Endodermal cell (in vitro differentiated cells): ENCODE measurements around the gene DCAF10. TPM values are rescaled to one million over a fixed set of nuclear protein-coding genes. Genes with fewer than 3 reads are reported as not detected.
A peak's percentile ranks its signal among the peaks of the same experiment; 100 is the strongest.

Source experiments
- DNase-seq: peaks from one replicate; pipeline ENCODE4 v3.0.0-alpha.2; 2017
- H3K27ac ChIP-seq: 2 replicates; pipeline ENCODE4 v1.5.1; 2013; ENCODE audit warnings: mild to moderate bottlenecking, low read depth, low read length, moderate library complexity
- H3K27me3 ChIP-seq: 2 replicates; pipeline ENCODE4 v1.6.1; 2013; ENCODE audit warnings: mild to moderate bottlenecking, low read length, moderate library complexity; ENCODE audit not compliant: insufficient read depth, control insufficient read depth, poor library complexity, severe bottlenecking
- H3K36me3 ChIP-seq: 2 replicates; pipeline ENCODE4 v1.7.0; 2013; ENCODE audit warnings: mild to moderate bottlenecking, low read length, moderate library complexity; ENCODE audit not compliant: control insufficient read depth, insufficient read depth
- H3K4me1 ChIP-seq: one replicate; pipeline ENCODE4 v1.7.0; 2013; ENCODE audit warnings: low read length; ENCODE audit not compliant: control insufficient read depth, insufficient read depth
- H3K4me3 ChIP-seq: 2 replicates; pipeline ENCODE4 v1.5.1; 2013; ENCODE audit warnings: mild to moderate bottlenecking, low read length, moderate library complexity
- H3K9ac ChIP-seq: 2 replicates; pipeline ENCODE4 v1.6.1; 2013; ENCODE audit warnings: mild to moderate bottlenecking, low read length, moderate library complexity; ENCODE audit not compliant: poor library complexity, severe bottlenecking; ENCODE audit errors: extremely low read depth
- H3K9me3 ChIP-seq: 2 replicates; pipeline ENCODE4 v1.6.1; 2013; ENCODE audit warnings: mild to moderate bottlenecking, low read length, moderate library complexity; ENCODE audit not compliant: control insufficient read depth
- H3K27ac Mint-ChIP-seq: 2 replicates; pipeline ENCODE4 v1.8.0; 2020; ENCODE audit warnings: mixed read lengths
- H3K27me3 Mint-ChIP-seq: 2 replicates; pipeline ENCODE4 v1.8.0; 2021; ENCODE audit warnings: mild to moderate bottlenecking, mixed read lengths; ENCODE audit not compliant: insufficient read depth
- H3K36me3 Mint-ChIP-seq: 2 replicates; pipeline ENCODE4 v1.8.0; 2020; ENCODE audit warnings: low read depth, mixed read lengths
- H3K4me1 Mint-ChIP-seq: 2 replicates; pipeline ENCODE4 v1.8.0; 2020; ENCODE audit warnings: mixed read lengths
- H3K4me3 Mint-ChIP-seq: 2 replicates; pipeline ENCODE4 v1.8.0; 2020; ENCODE audit warnings: mild to moderate bottlenecking, moderate library complexity, mixed read lengths
- H3K9me3 Mint-ChIP-seq: 2 replicates; pipeline ENCODE4 v1.8.0; 2020; ENCODE audit warnings: mild to moderate bottlenecking, mixed read lengths
- WGBS, 2 experiments: methylation state at CpG; one replicate each; pipeline versions ENCODE4 v1.1.5 to v1.1.7; 2013; ENCODE audit warnings: missing lambda C conversion rate in 2 of 2, mixed read lengths in 1 of 2; ENCODE audit not compliant: insufficient coverage in 1 of 2, insufficient read length in 1 of 2; 5-methylcytosine and 5-hydroxymethylcytosine counted together
- total RNA-seq, 2 donors: library from RNA; stranded (reverse); fragmentation: NEBNext Ultra II Directional in 1 of 2; extraction: Animal tissue kit (Norgen Biotek cat#: 25700) in 1 of 2; gene quantifications; 2 replicates in 1 of 2; 3 replicates in 1 of 2; pipeline ENCODE4 v1.2.1, GENCODE V29; 2021
- TF ChIP-seq, protein P1 (sequence below): fragments of 200-600 bp; sonication (generic); conservative IDR thresholded peaks from 2 replicates; pipeline ENCODE4 v1.5.0; 2021; ENCODE audit warnings: antibody characterized with exemption, mild to moderate bottlenecking

Gene DCAF10
- total RNA-seq, 2 donors from 2014 or later = 24.0 to 26.3 TPM

DNA sequence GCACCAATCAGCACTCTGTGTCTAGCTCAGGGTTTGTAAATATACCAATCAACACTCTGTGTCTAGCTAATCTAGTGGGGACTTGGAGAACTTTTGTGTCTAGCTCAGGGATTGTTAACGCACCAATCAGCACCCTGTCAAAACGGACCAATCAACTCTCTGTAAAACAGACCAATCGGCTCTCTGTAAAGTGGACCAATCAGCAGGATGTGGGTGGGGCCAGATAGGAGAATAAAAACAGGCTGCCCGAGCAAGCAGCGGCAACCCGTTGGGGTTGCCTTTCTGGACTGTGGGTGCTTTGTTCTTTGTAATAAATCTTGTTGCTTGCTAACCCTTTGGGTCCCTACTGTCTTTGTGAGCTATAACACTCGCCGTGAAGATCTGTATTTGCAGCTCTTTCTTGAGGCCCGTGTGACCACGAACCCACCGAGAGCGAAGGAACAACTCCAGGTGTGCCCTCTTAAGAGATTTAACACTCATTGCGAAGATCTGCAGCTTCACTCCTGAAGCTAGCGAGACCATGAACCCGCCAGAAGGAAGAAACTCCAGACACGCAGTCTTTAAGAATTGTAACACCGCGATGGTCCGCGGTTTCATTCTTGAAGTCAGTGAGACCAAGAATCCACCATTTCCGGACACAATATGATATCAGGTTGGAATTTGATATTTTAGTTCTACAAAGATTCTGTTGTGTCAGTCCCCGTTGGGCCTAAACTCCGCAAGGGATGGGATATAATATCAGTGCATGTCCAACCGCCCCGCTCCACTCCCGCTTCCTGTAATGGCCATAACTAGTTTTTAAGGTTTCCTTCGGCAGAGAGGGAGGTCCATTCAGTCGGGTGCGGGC is 47.7 kb upstream of the DCAF10 start:
- Mint-ChIP-seq H3K36me3 (no peaks in the 10 kb centered on the region), H3K27me3 (no peaks in the 10 kb centered on the region), H3K4me1 (peaks cover 43% of the 10 kb centered on the region), H3K27ac (no peak overlapping the region), H3K4me3 (peak overlapping the region; percentile 88), H3K9me3 (peaks cover 9% of the 10 kb centered on the region)
- H3K9ac ChIP-seq = no peak overlapping the region
- TF ChIP-seq, protein P1, sequence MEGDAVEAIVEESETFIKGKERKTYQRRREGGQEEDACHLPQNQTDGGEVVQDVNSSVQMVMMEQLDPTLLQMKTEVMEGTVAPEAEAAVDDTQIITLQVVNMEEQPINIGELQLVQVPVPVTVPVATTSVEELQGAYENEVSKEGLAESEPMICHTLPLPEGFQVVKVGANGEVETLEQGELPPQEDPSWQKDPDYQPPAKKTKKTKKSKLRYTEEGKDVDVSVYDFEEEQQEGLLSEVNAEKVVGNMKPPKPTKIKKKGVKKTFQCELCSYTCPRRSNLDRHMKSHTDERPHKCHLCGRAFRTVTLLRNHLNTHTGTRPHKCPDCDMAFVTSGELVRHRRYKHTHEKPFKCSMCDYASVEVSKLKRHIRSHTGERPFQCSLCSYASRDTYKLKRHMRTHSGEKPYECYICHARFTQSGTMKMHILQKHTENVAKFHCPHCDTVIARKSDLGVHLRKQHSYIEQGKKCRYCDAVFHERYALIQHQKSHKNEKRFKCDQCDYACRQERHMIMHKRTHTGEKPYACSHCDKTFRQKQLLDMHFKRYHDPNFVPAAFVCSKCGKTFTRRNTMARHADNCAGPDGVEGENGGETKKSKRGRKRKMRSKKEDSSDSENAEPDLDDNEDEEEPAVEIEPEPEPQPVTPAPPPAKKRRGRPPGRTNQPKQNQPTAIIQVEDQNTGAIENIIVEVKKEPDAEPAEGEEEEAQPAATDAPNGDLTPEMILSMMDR = no peak
- H3K4me3 ChIP-seq = peak overlapping the region; percentile 89
- H3K27me3 ChIP-seq = no peaks in the 10 kb centered on the region
- 90 to 95% methylated on average over 28 to 29 of the region's 29 CpGs for WGBS, 2 experiments
- H3K36me3 ChIP-seq = no peaks in the 10 kb centered on the region
- H3K4me1 ChIP-seq = peaks cover 13% of the 10 kb centered on the region
- H3K27ac ChIP-seq = no peak overlapping the region
- peaks cover 7% of the 10 kb centered on the region for H3K9me3 ChIP-seq
- no peak for DNase-seq

DNA sequence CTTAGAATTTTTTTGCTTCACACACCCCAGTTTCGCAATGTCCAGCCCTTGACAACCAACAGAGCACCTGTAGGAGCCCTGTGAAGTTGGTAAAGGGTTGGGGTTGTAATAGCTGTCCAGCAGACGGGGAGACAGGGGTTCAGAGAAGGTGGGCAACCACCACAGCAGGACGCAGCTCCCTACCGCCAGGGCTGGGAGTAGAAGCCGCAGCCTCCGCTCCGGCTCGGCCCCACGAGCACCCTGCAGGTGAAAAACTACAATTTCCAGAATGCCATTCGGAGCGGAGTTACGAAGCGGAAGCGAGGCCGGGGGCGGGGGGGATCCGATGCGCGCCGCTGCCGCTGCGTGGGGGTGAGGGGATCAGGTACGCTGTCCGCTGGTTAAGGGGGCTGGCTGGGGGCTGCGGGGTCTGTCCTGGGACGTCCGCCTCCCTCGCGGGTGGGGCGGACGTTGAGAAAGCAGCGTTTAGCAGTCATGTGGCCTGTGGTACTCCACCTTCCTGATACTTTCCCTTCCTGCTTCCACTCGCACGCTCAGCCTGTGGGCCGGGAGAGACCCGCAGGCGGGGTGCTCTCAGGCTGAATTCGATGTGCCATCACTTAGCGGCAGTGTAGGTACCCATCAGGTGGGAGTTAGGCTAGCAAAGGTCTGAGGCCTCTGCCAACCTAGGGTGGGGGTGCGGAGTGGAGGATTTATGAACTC is 47.0 kb upstream of the DCAF10 start, which contains the start of gene TRMT10B:
Gene TRMT10B, plus strand, starts transcription at position 317 of the 702 bp plus-strand sequence. CDS start 8,127 bp downstream, outside the sequence.
- WGBS, 2 experiments = 8 to 15% methylated on average over 12 to 40 of the region's 40 CpGs
- H3K27ac ChIP-seq = no peak within 1 kb of the TSS

DNA sequence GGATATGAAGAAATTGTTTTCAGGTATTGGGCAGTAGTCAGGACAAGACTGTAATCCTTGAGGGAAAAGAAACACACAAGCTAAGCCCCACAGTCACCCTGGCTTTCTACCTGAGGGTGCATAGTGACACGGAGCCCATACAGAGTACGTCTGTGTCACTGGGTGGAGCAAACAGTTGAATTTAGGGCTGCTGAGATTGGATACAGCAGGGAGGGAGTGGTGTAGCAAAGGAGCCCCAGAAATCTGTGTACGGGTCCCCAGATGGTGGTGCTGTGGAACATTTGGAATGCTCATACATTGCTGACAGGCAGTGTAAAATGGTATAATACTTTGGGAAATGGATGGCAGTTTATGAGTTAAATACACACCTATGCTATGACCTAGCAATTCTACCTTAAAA is 41.9 kb upstream of the DCAF10 start:
- peaks cover 3% of the 10 kb centered on the region for H3K36me3 ChIP-seq
- WGBS, 2 experiments = 92% methylated on average over 2 to 3 of the region's 3 CpGs
- peaks cover 19% of the 10 kb centered on the region for H3K4me1 Mint-ChIP-seq
- H3K27me3 Mint-ChIP-seq = no peaks in the 10 kb centered on the region
- peaks cover 13% of the 10 kb centered on the region for H3K36me3 Mint-ChIP-seq
- no peaks in the 10 kb centered on the region for H3K9me3 ChIP-seq
- TF ChIP-seq, protein P1 = no peak
- H3K27me3 ChIP-seq = no peaks in the 10 kb centered on the region
- H3K4me3 ChIP-seq = no peak overlapping the region
- no peak overlapping the region for H3K27ac Mint-ChIP-seq
- no peak for DNase-seq
- H3K4me1 ChIP-seq = peaks cover 8% of the 10 kb centered on the region
- no peak overlapping the region for H3K27ac ChIP-seq
- H3K9ac ChIP-seq = no peak overlapping the region
- no peak overlapping the region for H3K4me3 Mint-ChIP-seq
- no peaks in the 10 kb centered on the region for H3K9me3 Mint-ChIP-seq

More for the DNA sequence above, 47.0 kb upstream of the DCAF10 start, which contains the start of gene TRMT10B:
- Histone ChIP-seq H3K36me3 (no peaks in the 10 kb centered on the region), H3K9me3 (peaks cover 7% of the 10 kb centered on the region), H3K4me1 (peaks cover 13% of the 10 kb centered on the region), H3K9ac (peak within 1 kb of the TSS; percentile 19), H3K27me3 (no peaks in the 10 kb centered on the region), H3K4me3 (peak within 1 kb of the TSS; percentile 89)
- Mint-ChIP-seq H3K27me3 (no peaks in the 10 kb centered on the region), H3K4me1 (peaks cover 40% of the 10 kb centered on the region), H3K4me3 (peak within 1 kb of the TSS; percentile 88), H3K27ac (peak within 1 kb of the TSS; percentile 73), H3K9me3 (peaks cover 9% of the 10 kb centered on the region), H3K36me3 (no peaks in the 10 kb centered on the region)
- TF ChIP-seq, protein P1 = peak; percentile 35
- DNase-seq = peak; percentile 90
